VCaP (cell line): Measurements from ENCODE around the gene COLEC12.

Experiments used
- H3K27ac ChIP-seq: fragments of 450-650 bp; 2 replicates; pipeline ENCODE4 v1.5.1; 2017
- TF ChIP-seq, protein P1 (sequence below): fragments of 450-650 bp; conservative IDR thresholded peaks from 2 replicates; pipeline ENCODE4 v1.5.1; 2017; ENCODE audit warnings: mild to moderate bottlenecking, moderate library complexity

Gene COLEC12

DNA sequence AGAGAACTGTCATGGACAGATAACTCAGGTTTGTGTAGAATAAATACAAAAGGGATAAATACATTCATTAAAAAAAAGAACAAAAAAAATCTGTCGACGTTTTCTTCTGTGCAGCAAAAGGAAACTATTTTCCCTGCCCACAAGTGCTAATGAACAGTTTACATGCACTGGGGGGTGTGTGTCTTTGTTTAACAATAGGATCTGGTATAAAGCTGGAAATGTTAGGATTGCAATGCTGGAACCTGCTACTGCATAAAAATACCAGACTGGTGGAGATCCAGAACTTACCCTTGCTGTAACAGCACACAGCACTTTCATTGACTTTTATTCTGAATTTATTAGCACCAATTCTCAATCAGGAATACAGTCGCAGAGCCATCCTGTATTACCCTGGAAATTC, 148.1 kb downstream of the COLEC12 start:
- H3K27ac ChIP-seq = no peak overlapping the region

GRCh38 chr18:350953-351572, 149.4 kb downstream of the COLEC12 start:
- no peak overlapping the region for H3K27ac ChIP-seq
- TF ChIP-seq, protein P1, sequence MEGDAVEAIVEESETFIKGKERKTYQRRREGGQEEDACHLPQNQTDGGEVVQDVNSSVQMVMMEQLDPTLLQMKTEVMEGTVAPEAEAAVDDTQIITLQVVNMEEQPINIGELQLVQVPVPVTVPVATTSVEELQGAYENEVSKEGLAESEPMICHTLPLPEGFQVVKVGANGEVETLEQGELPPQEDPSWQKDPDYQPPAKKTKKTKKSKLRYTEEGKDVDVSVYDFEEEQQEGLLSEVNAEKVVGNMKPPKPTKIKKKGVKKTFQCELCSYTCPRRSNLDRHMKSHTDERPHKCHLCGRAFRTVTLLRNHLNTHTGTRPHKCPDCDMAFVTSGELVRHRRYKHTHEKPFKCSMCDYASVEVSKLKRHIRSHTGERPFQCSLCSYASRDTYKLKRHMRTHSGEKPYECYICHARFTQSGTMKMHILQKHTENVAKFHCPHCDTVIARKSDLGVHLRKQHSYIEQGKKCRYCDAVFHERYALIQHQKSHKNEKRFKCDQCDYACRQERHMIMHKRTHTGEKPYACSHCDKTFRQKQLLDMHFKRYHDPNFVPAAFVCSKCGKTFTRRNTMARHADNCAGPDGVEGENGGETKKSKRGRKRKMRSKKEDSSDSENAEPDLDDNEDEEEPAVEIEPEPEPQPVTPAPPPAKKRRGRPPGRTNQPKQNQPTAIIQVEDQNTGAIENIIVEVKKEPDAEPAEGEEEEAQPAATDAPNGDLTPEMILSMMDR = no peak

More for the DNA sequence above, 148.1 kb downstream of the COLEC12 start:
- TF ChIP-seq, protein P1 = no peak

- H3K27ac ChIP-seq = no peak overlapping the region
- TF ChIP-seq, protein P1 = no peak
Measured at GRCh38 chr18:346600-346999, 153.9 kb downstream of the COLEC12 start.

- TF ChIP-seq, protein P1 = no peak
- peak overlapping the region; percentile 80 for H3K27ac ChIP-seq
Measured at GRCh38 chr18:341102-341501, 159.4 kb downstream of the COLEC12 start.

DNA sequence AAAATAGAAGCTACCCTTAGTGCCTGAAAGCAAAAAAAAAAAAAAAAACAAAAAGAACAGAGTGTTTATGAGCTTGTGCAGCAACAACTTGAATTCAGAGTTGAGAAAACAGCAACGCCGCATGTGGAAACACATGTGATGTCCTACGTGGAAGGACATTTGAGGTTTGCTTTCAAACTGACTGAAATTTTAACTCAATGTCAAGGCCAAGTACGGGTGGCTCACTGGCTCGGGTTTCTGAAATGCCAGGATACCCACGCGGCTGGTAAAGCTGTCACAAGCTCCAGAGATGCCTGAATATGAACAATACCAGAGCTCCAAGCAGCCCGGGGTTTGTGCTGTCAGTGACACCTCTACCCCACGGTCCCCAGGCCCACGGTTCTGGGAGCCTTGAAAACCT, 160.5 kb downstream of the COLEC12 start:
- TF ChIP-seq, protein P1 = no peak
- peak overlapping the region; percentile 80 for H3K27ac ChIP-seq

- peak overlapping the region; percentile 80 for H3K27ac ChIP-seq
- TF ChIP-seq, protein P1 = no peak
Measured at GRCh38 chr18:339200-339599, 161.3 kb downstream of the COLEC12 start.

DNA sequence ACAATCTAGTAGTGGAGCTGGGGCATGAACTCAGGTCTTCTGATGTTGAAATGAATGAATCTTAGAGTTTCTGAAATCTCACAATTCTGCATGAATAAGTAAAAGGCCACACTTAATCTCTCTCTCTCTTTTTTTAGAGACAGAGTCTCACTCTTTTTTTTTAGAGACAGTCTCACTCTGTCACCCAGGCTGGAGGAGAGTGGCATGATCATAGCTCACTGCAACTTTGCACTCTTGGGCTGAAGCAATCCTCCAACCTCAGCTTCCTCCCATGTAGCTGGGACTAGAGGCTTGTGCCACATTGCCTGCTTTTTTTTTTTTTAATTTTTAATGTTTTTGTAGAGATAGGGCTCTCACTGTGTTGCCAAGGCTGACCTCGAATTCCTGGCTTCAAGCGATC, 163.8 kb downstream of the COLEC12 start:
- TF ChIP-seq, protein P1 = no peak
- peak overlapping the region; percentile 23; the same call in 1 of the 2 replicates for H3K27ac ChIP-seq
